GM10248 (cell line): ENCODE data around the gene AKAP11.

Source experiments
- CTCF ChIA-PET: fragments of 300-600 bp; sonication (Branson Sonifier 250); formaldehyde crosslinking; extraction: SDS; loops from one replicate; lab custom pipeline; 2021; ENCODE audit warnings: antibody characterized with exemption; lab: Yijun Ruan, JAX
- POLR2A ChIA-PET: fragments of 350-650 bp; sonication (Branson Sonifier 250); formaldehyde crosslinking; extraction: SDS; loops from one replicate; lab custom pipeline; 2020; ENCODE audit warnings: antibody characterized with exemption; lab: Yijun Ruan, JAX
- DNase-seq: peaks from one replicate; pipeline ENCODE4 v3.0.0; 2012; ENCODE audit errors: extremely low spot score
- TF ChIP-seq, protein P1 (sequence below): IDR thresholded peaks from 2 replicates; pipeline ENCODE4 v1.5.1; 2012; ENCODE audit warnings: mild to moderate bottlenecking, low read depth; ENCODE audit errors: extremely low read depth, missing control alignments, control extremely low read depth

Gene AKAP11

DNA sequence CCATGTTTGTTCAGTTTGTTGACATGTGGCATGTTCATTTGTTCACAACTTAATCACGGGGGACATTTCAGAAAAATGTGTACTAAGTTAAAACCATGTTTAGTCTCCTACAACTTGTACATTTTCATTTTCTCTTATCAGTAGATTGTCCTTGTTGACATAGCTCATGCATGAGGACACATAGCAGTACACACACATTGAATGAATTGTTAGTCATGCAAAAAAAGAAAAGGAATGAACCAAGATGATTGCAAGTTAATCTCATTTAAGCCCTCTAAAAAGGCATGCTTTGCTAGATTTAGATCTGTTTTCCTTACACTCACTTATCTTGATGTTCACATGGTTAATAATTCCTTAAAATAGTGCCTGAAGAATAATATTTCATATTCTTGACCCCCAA lies 38.2 kb upstream of the AKAP11 start:
- ChIA-PET CTCF (interaction anchor here (1.0 to 1.6 kb wide), 4 partner anchors 10 to 26 kb away, joined by 3 to 7 read pairs (median 4); no protein-coding TSS in a partner anchor), POLR2A (interaction anchor here (0.5 kb wide), 1 partner anchor 627 kb away, joined by 3 read pairs; no protein-coding TSS in a partner anchor)
- TF ChIP-seq, protein P1, sequence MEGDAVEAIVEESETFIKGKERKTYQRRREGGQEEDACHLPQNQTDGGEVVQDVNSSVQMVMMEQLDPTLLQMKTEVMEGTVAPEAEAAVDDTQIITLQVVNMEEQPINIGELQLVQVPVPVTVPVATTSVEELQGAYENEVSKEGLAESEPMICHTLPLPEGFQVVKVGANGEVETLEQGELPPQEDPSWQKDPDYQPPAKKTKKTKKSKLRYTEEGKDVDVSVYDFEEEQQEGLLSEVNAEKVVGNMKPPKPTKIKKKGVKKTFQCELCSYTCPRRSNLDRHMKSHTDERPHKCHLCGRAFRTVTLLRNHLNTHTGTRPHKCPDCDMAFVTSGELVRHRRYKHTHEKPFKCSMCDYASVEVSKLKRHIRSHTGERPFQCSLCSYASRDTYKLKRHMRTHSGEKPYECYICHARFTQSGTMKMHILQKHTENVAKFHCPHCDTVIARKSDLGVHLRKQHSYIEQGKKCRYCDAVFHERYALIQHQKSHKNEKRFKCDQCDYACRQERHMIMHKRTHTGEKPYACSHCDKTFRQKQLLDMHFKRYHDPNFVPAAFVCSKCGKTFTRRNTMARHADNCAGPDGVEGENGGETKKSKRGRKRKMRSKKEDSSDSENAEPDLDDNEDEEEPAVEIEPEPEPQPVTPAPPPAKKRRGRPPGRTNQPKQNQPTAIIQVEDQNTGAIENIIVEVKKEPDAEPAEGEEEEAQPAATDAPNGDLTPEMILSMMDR: no peak
- no peak for DNase-seq

DNA sequence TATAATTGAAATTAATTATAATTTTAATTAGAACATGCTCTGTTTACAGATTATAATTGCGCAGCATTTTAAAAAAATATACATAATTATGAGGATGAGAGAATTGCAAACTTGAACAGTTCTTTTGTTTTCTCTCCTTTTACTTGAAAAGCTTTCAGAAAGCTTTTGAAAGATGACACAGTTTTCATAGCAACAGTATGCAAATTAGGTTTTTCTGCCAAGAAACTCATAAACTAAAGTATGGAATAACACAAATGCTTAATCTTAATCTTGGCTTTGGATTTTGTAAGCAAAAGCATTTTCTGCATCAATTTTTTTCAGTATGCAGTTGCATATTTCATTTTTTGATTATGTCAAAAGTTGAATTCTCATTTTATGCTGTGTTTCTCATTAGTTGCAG lies 32.8 kb upstream of the AKAP11 start:
- no peak for DNase-seq
- TF ChIP-seq, protein P1: no peak
- ChIA-PET CTCF (no interaction called here), POLR2A (no interaction called here)

DNA sequence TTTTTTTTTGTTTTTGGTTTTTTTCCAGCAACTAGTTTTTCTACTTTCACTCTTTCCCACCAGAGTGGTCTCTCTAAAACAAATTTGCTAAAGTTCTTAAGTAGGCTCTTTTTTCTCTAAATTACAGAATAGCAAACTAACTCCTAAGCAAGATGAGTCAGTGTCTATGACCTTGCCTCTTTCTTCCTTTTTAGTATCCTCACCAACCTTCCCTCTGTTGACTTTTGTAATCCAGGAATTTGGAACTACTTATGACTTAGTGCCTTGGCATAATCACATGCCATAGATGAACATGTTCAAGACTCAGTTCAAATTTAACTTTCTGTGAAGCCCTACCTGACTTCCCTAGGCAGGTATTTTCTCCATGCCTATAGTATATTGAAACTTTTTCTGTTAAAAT lies 32.3 kb upstream of the AKAP11 start:
- DNase-seq: no peak
- ChIA-PET POLR2A (no interaction called here), CTCF (interaction anchor here (0.8 to 1.4 kb wide), 2 partner anchors 14 to 17 kb away, joined by 3 to 4 read pairs; no protein-coding TSS in a partner anchor)
- TF ChIP-seq, protein P1: no peak

DNA sequence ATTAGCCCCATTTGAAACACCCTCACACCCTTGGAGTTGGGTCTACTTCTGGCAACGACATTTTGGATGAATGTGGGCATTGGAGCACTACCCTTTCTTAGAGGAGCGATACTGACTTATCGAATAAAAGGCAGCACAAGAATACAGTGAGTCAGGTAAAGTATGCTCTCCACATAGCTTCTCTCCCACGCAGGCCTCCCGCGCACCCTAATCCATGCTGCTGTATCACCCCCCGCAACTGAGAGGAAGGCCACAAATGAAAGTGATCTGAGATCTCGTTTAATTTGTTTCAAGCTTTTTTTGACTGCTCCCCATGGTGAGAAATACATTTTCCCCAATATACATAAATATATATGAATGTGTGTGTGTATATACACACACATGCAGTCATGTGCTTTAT lies 25.4 kb upstream of the AKAP11 start:
- CTCF ChIA-PET: interaction anchor here (1.1 kb wide), 1 partner anchor 20 kb away, joined by 3 read pairs; no protein-coding TSS in a partner anchor
- POLR2A ChIA-PET: no interaction called here
- TF ChIP-seq, protein P1: no peak
- no peak for DNase-seq

DNA sequence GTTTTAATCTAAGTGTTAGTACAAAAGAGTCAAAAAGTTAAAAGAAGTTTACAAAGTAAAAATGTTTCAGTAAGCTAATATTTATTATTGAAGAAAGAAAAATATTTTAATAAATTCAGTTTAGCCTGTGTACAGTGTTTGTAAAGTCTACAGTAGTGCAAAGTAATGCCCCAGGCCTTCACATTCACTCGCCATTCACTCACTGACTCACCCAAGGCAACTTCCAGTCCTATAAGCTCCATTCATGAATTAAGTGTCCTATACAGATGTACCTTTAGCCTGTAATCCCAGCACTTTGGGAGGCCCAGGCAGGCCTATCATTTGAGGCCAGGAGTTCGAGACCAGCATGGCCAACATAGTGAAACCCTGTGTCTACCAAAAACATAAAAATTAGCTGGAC lies 24.1 kb upstream of the AKAP11 start:
- CTCF ChIA-PET: interaction anchor here (1.1 to 1.5 kb wide), 3 partner anchors 8 to 14 kb away, joined by 3 to 6 read pairs (median 4); no protein-coding TSS in a partner anchor
- TF ChIP-seq, protein P1: no peak
- POLR2A ChIA-PET: no interaction called here
- no peak for DNase-seq

DNA sequence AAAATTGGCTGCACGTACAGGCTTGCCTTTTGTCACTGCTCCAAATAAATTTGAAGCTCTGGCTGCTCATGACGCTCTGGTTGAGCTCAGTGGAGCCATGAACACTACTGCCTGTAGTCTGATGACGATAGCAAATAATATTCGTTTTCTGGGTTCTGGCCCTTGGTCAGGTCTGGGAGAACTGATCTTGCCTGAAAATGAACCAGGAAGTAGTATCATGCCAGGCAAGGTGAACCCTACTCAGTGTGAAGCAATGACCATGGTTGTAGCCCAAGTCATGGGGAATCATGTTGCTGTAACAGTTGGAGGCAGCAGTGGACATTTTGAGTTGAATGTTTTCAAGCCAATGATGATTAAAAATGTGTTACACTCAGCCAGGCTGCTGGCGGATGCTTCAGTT lies 16.1 kb upstream of the AKAP11 start:
- POLR2A ChIA-PET: no interaction called here
- CTCF ChIA-PET: interaction anchor here (0.8 to 1.2 kb wide), 2 partner anchors 8 to 16 kb away, joined by 3 to 4 read pairs; no protein-coding TSS in a partner anchor
- DNase-seq: no peak
- TF ChIP-seq, protein P1: no peak
